ENCODE measurements around the gene ZNF260.
"Not testable (repeated sequence)": the region's sequence is repeated elsewhere in the genome, so short reads cannot be mapped to it uniquely, and the experiment has no call there.

The ZNF260 gene

GRCh38 chr19:36528194-36528920 is at the start of gene ZNF260:
Gene ZNF260 (minus strand): TSS chr19:36528271. CDS start chr19:36515238, 13,033 bp downstream.
- in situ Hi-C loops (cut with HindIII; ENCODE audit: low sequenced_read_pairs) = no loop called here

DNA sequence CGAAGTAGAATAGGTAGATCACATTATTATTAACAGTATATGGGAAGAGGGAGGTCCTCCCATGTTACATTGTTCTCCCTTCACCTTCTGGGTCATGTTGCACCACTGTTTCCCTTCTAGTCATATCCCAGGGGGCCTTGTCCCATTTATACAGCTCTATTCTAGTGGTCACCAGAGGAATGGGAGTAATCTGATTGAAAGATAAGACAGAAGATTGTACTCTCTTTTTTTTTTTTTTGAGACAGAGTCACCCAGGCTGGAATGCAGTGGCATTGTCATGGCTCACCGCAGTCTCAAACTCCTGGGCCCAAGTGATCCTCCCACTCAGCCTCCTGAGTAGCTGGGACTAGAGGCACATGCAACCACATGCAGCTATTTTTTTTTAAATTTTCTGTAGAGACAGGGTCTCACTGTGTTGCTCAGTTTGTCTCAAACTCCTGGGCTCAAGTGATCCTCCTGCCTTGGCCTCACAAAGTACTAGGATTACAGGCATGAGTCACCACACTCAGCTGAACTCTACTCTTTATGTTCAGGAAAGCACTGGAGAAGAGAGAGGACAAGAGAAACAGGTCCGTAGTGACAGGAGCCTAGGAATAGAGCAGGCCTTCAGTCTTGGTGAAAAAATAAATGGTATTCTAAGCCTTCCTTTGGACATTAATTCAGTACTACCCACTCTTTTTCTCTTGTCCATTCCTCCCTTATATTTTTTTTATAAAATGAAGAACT is 49.4 kb upstream of the ZNF260 start:
- in situ Hi-C loops (cut with HindIII; ENCODE audit: low sequenced_read_pairs) = no loop called here

DNA sequence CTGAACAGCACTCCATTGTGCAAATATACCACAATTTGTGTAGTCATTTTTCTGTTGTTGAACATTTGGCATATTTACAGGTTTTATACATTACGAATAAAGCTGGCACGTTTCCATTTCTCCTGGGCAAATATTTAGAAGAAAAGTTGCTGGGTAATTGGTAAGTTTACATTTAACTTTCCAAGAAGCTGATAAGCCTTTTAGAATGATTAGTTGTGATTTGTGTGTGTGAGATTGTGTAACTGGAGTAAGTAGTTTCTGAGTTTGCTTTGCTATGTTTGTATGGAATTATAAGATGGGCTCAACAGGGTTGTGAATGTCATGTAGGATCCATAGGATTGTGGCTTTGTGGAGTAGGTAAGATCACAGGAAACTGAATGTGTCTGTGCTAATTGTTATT is 46.7 kb upstream of the ZNF260 start:
- in situ Hi-C loops (cut with HindIII; ENCODE audit: low sequenced_read_pairs) = no loop called here

DNA sequence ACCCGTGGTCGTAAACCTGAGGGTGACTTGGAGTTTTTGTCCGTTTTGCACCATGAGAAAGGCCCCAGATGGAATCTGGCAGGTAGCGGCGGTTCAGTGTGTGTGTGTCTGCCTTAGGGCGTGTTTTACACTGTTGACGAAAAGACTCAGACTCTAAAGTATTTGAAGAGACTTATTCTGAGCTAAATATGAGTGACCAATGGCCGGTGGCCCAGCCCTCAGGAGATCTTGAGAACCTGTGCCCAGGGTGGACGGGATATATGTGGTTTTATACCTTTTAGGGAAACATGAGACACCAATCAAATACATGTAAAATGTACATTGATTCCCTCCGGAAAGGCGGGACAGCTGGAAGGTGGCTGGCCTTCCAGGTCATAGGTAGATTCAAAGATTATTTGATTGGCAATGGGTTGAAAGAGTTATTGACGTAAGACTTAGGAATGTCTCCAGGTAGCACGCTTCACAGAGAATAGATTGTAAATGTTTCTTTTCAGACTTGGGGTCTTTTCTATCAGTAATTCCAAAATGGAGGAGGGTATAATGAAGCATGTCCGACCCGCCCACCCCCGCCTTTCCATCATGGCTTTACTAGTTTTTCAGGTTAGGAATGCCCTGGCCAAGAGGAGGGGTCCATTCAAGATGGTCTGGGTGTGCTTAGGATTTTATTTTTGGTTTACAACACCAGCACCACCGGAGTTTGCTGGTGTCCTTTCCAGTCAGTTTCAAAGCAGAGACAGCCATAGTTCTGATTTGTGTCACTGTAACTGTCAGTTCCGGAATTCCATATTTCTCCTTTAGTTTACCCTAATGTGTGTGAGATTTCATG is 46.0 kb upstream of the ZNF260 start:
- in situ Hi-C loops (cut with HindIII; ENCODE audit: low sequenced_read_pairs) = no loop called here

GRCh38 chr19:36573020-36573894 is 45.2 kb upstream of the ZNF260 start, which contains the start of gene ZNF529:
Gene ZNF529 (minus strand): TSS chr19:36573292. CDS start chr19:36572346, 946 bp downstream.
- in situ Hi-C loops (cut with HindIII; ENCODE audit: low sequenced_read_pairs) = no loop called here

DNA sequence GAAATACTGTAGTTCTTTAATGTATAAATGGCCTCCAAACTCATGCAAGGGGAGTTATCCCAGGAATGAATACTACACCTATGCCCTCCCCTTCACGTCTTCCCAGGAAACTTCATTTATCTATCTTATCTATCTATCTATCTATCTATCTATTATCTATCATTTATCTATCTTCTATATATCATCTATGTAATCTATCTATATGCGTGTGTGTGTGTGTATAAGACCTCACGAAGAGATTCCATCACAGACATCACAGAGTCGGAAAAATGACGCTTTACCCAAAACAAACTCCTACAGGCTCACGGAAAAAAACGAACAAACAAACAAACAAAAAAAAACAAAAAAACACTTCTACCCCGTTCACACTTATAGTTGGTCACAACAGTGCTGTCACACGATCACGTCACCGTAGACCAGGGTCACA is 44.5 kb upstream of the ZNF260 start:
- in situ Hi-C loops (cut with HindIII; ENCODE audit: low sequenced_read_pairs) = no loop called here

DNA sequence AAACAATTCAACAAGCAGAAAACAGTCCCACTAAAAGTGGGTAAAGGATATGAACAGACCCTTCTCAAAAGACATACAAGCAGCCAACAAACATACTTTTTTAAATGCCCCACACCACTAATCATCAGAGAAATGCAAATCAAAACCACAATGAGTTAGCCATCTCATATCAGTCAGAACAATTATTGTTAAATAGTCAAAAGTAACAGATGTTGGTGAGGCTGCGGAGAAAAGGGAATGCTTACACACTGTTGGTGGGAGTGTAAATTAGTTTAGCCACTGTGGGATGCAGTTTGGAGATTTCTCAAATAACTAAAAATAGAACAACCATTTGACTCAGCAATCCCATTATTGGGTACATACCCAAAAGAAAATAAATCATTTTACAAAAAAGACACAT is 36.3 kb upstream of the ZNF260 start:
- in situ Hi-C loops (cut with HindIII; ENCODE audit: low sequenced_read_pairs) = no loop called here

DNA sequence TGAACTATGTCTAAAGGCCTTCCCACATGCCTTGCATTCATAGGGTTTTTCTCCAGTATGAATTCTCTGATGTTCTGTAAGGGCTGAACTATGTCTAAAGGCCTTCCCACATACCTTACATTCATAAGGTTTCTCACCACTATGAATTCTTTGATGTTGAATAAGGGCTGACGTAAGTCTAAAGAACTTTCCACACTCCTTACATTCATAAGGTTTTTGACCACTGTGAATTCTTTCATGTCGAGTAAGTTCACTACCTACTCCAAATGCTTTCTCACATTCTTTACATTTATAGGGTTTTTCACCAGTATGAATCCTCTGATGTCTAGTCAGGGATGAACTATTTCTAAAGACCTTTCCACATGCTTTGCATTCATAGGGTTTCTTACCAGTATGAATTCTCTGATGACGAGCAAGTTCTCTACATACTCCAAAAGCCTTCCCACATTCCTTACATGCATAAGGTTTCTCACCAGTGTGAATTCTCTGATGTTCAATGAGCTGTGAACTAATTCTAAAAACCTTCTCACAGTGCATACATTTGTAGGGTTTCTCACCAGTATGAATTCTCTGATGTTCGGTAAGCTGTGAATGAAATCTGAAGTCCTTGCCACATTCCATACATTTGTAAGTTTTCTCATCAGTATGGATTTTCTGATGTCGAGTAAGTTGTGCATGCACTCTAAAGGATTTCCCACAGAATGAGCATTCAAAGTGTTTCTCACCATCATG is 19.1 kb upstream of the ZNF260 start:
- in situ Hi-C loops (cut with HindIII; ENCODE audit: low sequenced_read_pairs) = no loop called here

DNA sequence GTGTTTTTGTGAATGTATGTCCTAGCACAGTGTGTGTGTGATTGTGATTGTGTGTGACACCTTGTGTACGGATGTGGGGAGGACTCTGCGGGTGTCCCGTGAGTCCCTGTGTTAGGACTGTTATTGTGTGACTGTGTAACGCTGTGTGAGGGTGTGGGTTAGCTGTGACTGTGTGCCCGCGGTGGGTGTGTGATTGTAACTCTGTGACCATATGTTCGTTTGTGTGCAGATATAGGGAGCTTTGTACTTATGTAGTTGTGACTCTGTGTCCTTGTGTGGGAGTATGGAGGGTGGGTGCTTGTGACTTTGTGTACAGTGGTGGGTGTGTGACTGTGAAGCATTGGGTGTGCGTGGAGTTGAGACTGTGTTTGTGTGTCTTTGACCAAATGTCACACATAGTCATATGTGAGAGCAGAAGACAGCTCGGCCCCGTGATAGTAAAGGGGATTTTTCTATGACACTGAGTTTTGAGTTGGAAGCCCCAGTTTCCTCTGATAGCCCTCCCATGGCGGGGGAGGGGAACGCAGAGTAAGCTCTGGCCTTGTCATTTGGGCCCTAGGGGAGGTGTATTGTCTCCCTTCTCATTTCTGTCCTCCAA is 949 bp upstream of the ZNF260 start:
- in situ Hi-C loops (cut with HindIII; ENCODE audit: low sequenced_read_pairs) = no loop called here

- in situ Hi-C loops (cut with HindIII; ENCODE audit: low sequenced_read_pairs) = no loop called here
These were observed 238 bp downstream of the ZNF260 start for GRCh38 chr19:36527873-36528193.

DNA sequence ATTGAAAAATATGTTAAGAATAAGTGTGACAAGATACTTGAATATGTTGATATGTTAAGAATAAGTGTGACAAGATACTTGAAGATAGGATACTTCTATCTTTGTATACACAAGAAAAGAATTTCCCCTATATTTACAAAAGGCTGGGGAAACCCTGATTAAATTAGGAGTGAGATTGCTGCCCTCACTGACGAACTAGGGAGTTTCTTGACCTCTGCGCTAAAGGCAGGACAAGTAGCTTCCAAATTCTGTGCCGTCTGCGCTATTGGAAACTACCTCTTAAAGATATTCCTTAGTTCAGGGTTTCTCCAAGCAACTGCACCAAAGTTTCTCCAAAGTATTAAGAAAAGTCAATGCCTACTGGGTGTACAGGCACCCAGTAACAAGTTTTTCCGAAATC is 730 bp downstream of the ZNF260 start:
- in situ Hi-C loops (cut with HindIII; ENCODE audit: low sequenced_read_pairs) = no loop called here

GRCh38 chr19:36526581-36526980 is 1.5 kb downstream of the ZNF260 start:
- in situ Hi-C loops (cut with HindIII; ENCODE audit: low sequenced_read_pairs) = no loop called here

DNA sequence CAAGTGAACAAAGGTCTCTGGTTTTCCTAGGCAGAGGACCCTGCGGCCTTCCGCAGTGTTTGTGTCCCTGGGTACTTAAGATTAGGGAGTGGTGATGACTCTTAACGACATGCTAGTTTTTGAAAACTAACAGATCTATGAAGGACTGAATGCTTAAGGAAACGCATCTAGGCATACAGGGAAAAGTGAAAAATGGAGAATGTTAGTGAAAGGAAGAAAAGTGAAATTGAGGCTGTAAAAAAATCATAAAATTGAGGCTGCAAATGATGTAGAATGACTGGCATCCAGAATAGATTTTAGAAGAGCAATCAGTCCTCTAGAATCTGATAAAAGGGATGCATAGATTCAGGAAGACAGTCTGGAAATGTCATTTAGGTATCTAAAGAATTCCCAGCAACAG is 3.5 kb downstream of the ZNF260 start:
- in situ Hi-C loops (cut with HindIII; ENCODE audit: low sequenced_read_pairs) = no loop called here

DNA sequence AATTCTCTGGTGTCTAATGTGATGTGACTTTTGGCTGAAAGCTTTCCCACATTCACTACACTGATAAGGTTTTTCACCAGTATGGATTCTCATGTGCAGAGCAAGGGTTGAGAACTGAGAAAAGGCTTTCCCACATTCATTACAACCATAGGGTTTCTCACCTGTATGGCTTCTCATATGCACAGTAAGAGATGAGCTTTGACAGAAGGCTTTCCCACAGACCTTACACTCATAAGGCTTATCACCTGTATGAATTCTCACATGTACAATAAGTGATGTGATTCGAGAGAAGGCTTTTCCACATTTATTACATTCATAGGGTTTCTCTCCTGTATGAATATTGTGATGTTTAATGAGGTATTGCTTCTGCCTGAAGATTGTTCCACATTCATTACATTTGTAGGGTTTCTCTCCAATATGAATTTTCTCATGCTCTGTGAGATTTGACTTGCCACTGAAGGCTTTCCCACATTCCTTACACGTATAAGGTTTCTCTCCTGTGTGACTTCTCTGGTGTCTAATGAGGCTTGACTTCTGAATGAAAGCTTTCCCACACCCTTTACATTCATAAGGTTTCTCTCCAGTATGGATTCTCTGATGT is 14.0 kb downstream of the ZNF260 start:
- in situ Hi-C loops (cut with HindIII; ENCODE audit: low sequenced_read_pairs) = no loop called here

DNA sequence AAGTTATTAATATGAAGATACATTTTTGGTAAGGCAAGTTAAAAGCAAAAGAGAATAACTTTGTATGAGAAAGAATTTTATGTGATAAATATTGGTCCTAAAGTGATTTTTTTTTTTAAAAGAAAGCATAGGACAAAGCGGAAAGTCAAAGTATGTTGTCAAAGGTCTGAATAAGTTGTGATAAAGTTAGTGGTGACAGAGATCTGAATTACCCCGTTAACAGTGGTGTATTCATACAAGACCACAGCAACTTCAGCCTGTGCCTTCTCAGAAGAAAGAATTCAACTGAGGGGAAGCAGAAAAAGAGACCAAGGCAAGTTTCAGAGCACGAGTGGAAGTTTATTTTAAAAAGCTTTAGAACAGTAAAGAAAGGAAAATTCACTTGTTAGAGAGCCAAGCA is 19.7 kb downstream of the ZNF260 start:
- in situ Hi-C loops (cut with HindIII; ENCODE audit: low sequenced_read_pairs) = no loop called here

DNA sequence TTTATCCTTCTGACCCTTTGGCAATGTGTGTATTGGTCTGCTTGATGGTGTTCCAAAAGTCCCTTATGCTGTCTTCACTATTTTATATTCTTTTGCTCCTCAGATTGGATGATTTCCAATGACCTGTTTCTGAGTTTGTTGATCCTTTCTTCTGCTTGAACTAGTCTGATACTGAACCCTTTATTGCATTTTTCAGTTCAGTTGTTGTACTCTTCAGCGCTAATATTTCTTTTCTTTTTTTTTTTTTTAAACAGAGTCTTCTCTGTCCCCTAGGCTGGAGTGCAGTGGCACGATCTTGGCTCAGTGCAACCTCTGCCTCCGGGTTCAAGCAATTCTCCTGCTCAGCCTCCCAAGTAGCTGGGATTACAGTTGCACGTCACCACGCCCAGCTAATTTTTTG is 26.1 kb downstream of the ZNF260 start:
- in situ Hi-C loops (cut with HindIII; ENCODE audit: low sequenced_read_pairs) = no loop called here

DNA sequence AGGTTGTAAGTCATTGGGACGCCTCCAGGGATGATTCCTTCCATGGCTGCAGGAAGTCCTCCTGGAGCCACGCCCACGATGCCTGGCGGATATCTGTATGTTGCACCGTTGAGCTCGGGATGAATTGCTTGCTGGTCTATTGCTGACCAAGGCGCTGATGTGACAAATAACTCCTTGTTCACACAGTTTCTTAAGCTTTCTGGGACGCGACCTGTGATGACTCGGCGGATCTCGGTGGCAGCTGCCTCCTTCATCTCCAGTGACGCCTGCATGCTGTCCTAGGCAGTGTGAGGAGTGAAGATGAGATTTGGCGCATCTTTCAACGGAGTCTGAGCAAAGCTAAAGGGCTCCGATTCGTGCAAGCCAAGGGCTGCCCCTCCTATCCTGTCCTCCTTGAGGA is 31.1 kb downstream of the ZNF260 start:
- in situ Hi-C loops (cut with HindIII; ENCODE audit: low sequenced_read_pairs) = no loop called here

DNA sequence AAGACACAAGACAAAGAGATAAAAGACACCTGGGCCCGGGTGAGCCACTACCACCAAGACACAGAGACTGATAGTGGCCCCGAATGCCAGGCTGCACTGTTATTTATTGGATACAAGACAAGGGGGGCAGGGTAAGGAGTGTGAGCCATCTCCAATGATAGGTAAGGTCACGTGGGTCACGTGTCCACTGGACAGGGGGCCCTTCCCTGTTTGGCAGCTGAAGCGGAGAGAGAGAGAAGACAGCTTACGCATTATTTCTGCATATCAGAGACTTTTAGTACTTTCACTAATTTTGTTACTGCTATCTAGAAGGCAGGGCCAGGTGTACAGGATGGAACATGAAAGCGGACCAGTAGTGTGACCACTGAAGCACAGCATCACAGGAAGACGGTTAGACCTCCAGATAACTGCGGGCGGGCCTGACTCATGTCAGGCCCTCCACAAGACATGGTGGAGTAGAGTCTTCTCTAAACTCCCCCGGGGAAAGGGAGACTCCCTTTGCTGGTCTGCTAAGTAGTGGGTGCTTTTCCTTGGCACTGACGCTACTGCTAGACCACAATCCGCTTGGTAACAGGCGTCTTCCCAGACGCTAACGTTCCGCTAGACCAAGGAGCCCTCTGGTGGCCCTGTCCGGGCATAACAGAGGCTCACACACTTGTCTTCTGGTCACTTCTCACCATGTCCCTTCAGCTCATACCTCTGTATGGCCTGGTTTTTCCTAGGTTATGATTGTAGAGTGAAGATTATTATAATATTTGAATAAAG is 35.2 kb downstream of the ZNF260 start:
- in situ Hi-C loops (cut with HindIII; ENCODE audit: low sequenced_read_pairs) = not testable (repeated sequence)
